Kidney (tissue), 14 donors: ENCODE measurements around the gene CORO1C. TPM values are rescaled to one million over a fixed set of nuclear protein-coding genes. Genes with fewer than 3 reads are reported as not detected.
A peak's percentile ranks its signal among the peaks of the same experiment; 100 is the strongest.

Source experiments
- DNase-seq, 5 donors: peaks; one replicate each; pipeline ENCODE4 v3.0.0-alpha.2; 2013 to 2020
- FAIRE-seq: peaks from 2 replicates; lab custom pipeline; 2012; peaks lifted over from hg19 to GRCh38; lab: Jason Lieb, UNC
- H3K27ac ChIP-seq, 2 donors: one replicate each; pipeline ENCODE4 v1.7.0; 2013; ENCODE audit warnings: low read depth in 2 of 2, low read length in 2 of 2, inconsistent platforms in 1 of 2
- H3K27me3 ChIP-seq: one replicate; pipeline ENCODE4 v1.7.1; 2013; ENCODE audit warnings: low read length, inconsistent platforms; ENCODE audit not compliant: control insufficient read depth, insufficient read depth
- H3K36me3 ChIP-seq, 3 donors: one replicate each; pipeline versions ENCODE4 v1.7.0 to v1.7.1; 2013; ENCODE audit warnings: low read length in 3 of 3, control low read depth in 1 of 3, inconsistent platforms in 1 of 3; ENCODE audit not compliant: insufficient read depth in 3 of 3, control insufficient read depth in 2 of 3
- H3K4me1 ChIP-seq, 3 donors: one replicate each; pipeline versions ENCODE4 v1.7.0 to v1.7.1; 2013; ENCODE audit warnings: low read length in 3 of 3, inconsistent platforms in 1 of 3, low read depth in 1 of 3; ENCODE audit not compliant: control insufficient read depth in 2 of 3, insufficient read depth in 2 of 3
- H3K4me3 ChIP-seq, 3 donors: one replicate each; pipeline versions ENCODE4 v1.7.0 to v1.8.1; 2013; ENCODE audit warnings: low read length in 3 of 3, control low read depth in 1 of 3, inconsistent platforms in 1 of 3
- H3K9ac ChIP-seq, 3 donors: one replicate each; pipeline versions ENCODE4 v1.7.0 to v1.7.1; 2013; ENCODE audit warnings: low read length in 3 of 3, control low read depth in 1 of 3, inconsistent platforms in 1 of 3
- H3K9me3 ChIP-seq, 3 donors: one replicate each; pipeline versions ENCODE4 v1.7.0 to v1.7.1; 2013; ENCODE audit warnings: low read length in 3 of 3, control low read depth in 1 of 3, inconsistent platforms in 1 of 3; ENCODE audit not compliant: control insufficient read depth in 2 of 3, insufficient read depth in 1 of 3
- intact Hi-C: fragments of 100-400 bp; cut with DNase I; formaldehyde crosslinking; loops from one replicate; pipeline ENCODE4 v1.11.1; 2022
- polyA plus RNA-seq: library from polyadenylated mRNA; stranded (reverse); fragments of 350-450 nt; fragmentation: Illumina TruSeq; extraction: RNeasy Lipid Tissue Mini Kit (QIAGEN cat#74804); gene quantifications from one replicate; pipeline ENCODE4 v1.2.3, GENCODE V29; 2014; ENCODE audit warnings: low read depth, low replicate concordance; ENCODE audit not compliant: insufficient read depth
- total RNA-seq: library from RNA; stranded (reverse); fragmentation: NEBNext Ultra II Directional; extraction: Animal tissue kit (Norgen Biotek cat#: 25700); gene quantifications from one replicate; pipeline ENCODE4 v1.2.1, GENCODE V29; 2021
- TF ChIP-seq, protein P1 (sequence below): IDR thresholded peaks from 3 replicates; pipeline ENCODE4 v1.5.1; 2012; ENCODE audit warnings: mild to moderate bottlenecking, moderate library complexity, borderline replicate concordance; ENCODE audit not compliant: insufficient read depth; ENCODE audit errors: extremely low read depth
- donor health status: control.
- donor health status: control.
- donor health status: control.
- donor health status: control.
- donor health status: control.
- donor health status: DM: yes; HTN: yes; CAD: no.
- donor health status: Normal renal cell carcinoma (clear cell type).

The CORO1C gene
- total and polyA plus RNA-seq, 2 donors from 2014 or later, result 16.6 to 104 TPM

DNA sequence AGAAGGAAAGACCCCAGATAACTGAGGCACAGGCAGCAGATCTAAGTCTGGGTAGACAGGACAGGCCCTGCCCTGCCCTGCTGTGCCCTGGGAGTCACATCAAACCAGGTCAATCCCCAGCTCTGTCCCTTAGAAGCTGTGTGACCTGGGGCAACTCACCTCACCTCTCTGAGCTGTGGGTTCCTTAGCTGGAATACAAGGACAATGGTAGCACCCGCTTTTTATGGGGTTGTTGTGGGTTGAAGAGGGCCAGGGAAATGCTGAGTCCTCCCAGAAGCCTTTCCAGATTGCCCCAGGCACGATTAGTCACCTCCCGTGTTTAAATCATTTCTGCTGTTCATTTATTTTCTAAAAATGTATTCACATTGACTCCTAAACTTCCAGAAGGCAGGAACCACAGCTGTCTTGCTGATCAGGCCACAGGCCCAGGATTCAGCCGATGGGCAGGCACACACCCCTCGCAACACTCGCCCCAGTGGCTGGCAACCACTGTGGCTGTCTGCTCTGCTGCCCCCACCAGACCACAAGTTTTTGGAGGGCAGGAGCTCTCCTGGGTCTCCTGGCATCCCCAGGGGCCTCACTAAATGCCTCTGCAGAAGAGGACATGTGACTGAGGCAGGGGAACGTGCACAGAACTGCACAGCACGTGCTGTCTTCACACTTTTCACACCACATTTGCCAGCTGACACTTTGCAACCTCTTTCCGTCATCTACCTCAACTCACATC is 100.7 kb downstream of the CORO1C start:
- peak in 1 of 5 donors; percentile 32 for DNase-seq
- Histone ChIP-seq H3K9ac (no peak overlapping the region), H3K9me3 (no peaks in the 10 kb centered on the region), H3K27ac (no peak overlapping the region), H3K4me1 (peaks cover 0 to 8% (median 3%) of the 10 kb centered on the region in 3 donors), H3K27me3 (no peaks in the 10 kb centered on the region), H3K36me3 (no peaks in the 10 kb centered on the region), H3K4me3 (no peak overlapping the region)
- intact Hi-C loops, result no loop called here
- TF ChIP-seq, protein P1, sequence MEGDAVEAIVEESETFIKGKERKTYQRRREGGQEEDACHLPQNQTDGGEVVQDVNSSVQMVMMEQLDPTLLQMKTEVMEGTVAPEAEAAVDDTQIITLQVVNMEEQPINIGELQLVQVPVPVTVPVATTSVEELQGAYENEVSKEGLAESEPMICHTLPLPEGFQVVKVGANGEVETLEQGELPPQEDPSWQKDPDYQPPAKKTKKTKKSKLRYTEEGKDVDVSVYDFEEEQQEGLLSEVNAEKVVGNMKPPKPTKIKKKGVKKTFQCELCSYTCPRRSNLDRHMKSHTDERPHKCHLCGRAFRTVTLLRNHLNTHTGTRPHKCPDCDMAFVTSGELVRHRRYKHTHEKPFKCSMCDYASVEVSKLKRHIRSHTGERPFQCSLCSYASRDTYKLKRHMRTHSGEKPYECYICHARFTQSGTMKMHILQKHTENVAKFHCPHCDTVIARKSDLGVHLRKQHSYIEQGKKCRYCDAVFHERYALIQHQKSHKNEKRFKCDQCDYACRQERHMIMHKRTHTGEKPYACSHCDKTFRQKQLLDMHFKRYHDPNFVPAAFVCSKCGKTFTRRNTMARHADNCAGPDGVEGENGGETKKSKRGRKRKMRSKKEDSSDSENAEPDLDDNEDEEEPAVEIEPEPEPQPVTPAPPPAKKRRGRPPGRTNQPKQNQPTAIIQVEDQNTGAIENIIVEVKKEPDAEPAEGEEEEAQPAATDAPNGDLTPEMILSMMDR, result no peak
- FAIRE-seq, result no peak

DNA sequence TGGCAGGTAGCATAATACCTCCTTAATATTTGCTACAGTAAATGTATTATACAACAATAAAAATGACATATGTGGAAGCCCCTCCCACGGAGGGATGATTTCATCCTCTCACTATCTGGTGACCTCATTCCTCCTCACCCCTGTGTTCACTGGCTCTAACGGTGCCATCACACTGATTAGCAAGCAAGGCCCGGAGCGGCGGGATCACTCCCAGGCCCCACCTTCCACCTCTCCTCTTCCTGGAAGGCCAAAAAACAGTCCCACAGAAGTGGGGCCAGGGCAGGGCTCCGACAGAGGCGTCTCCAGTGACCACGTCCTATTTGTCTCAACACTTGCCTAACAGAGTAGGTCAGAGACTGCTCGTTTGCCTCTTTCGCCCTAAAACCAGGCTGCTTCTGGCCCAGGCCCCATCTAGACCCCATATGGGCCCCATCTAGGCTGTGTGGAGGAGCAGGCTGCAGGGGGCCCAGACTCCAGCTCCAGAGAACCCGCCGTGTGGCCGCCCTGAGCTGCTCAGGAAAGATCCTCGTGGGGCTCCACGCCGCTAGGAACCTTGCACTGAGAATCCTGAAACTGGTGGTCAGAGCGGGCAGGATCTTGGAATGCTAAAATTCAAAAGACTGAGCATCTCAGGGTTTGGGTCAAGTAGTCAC is 101.4 kb downstream of the CORO1C start:
- intact Hi-C loops, result no loop called here
- no peak for FAIRE-seq
- TF ChIP-seq, protein P1, result no peak
- DNase-seq, result peak in 1 of 5 donors; percentile 55
- Histone ChIP-seq H3K36me3 (no peaks in the 10 kb centered on the region), H3K9ac (no peak overlapping the region), H3K27me3 (no peaks in the 10 kb centered on the region), H3K4me3 (no peak overlapping the region), H3K27ac (no peak overlapping the region), H3K9me3 (no peaks in the 10 kb centered on the region), H3K4me1 (peaks cover 0 to 8% (median 3%) of the 10 kb centered on the region in 3 donors)

GRCh38 chr12:108629151-108629550 is 102.2 kb downstream of the CORO1C start:
- no peaks in the 10 kb centered on the region for H3K27me3 ChIP-seq
- no peaks in the 10 kb centered on the region for H3K36me3 ChIP-seq
- TF ChIP-seq, protein P1, result no peak
- peak overlapping the region in 1 of 2 donors; percentile 28 for H3K27ac ChIP-seq
- no peaks in the 10 kb centered on the region for H3K9me3 ChIP-seq
- peaks cover 0 to 8% (median 3%) of the 10 kb centered on the region in 3 donors for H3K4me1 ChIP-seq
- FAIRE-seq (no peak), DNase-seq (peak in 1 of 5 donors; percentile 34)
- H3K9ac ChIP-seq, result no peak overlapping the region
- intact Hi-C loops, result no loop called here
- H3K4me3 ChIP-seq, result no peak overlapping the region
